Measurements from ENCODE around the gene PTCRA. TPM values are rescaled to one million over a fixed set of nuclear protein-coding genes. Genes with fewer than 3 reads are reported as not detected.
A peak's percentile ranks its signal among the peaks of the same experiment; 100 is the strongest.
"Not testable (repeated sequence)": the region's sequence is repeated elsewhere in the genome, so short reads cannot be mapped to it uniquely, and the experiment has no call there.

PTCRA gene, protein sequence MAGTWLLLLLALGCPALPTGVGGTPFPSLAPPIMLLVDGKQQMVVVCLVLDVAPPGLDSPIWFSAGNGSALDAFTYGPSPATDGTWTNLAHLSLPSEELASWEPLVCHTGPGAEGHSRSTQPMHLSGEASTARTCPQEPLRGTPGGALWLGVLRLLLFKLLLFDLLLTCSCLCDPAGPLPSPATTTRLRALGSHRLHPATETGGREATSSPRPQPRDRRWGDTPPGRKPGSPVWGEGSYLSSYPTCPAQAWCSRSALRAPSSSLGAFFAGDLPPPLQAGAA
- total RNA-seq (ENCODE audit: low replicate concordance) = not detected in 2 replicates

DNA sequence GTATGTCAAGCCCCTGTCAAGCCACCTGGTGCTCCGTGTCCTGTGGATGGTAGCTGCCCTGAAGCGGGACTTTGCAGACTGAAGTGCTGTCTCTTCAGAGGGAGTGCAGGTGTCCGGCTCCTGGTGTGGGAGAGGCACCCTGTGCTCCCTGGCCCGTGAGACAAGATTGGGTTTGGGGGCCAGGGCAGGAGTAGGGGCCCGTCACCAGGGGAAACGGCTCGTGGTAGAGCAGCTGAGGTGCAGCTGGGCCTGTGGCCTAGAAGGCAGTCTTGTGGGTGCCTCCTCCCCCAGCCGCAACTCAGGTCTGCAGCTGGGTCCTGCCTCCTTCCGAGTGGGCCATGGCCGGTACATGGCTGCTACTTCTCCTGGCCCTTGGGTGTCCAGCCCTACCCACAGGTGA is at the start of gene PTCRA:
PTCRA (plus strand) TSS at position 322 of the 400 bp plus-strand sequence; CDS start at position 339, 17 bp downstream.
- no peak for DNase-seq (ENCODE audit: low read depth)
- H3K4me3 ChIP-seq (ENCODE audit: low read depth, low read length) = no peak within 1 kb of the TSS
- TF ChIP-seq, protein P1, sequence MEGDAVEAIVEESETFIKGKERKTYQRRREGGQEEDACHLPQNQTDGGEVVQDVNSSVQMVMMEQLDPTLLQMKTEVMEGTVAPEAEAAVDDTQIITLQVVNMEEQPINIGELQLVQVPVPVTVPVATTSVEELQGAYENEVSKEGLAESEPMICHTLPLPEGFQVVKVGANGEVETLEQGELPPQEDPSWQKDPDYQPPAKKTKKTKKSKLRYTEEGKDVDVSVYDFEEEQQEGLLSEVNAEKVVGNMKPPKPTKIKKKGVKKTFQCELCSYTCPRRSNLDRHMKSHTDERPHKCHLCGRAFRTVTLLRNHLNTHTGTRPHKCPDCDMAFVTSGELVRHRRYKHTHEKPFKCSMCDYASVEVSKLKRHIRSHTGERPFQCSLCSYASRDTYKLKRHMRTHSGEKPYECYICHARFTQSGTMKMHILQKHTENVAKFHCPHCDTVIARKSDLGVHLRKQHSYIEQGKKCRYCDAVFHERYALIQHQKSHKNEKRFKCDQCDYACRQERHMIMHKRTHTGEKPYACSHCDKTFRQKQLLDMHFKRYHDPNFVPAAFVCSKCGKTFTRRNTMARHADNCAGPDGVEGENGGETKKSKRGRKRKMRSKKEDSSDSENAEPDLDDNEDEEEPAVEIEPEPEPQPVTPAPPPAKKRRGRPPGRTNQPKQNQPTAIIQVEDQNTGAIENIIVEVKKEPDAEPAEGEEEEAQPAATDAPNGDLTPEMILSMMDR (IDR thresholded peaks at IDR 0.05; ENCODE audit: insufficient read depth, low read length) = no peak

DNA sequence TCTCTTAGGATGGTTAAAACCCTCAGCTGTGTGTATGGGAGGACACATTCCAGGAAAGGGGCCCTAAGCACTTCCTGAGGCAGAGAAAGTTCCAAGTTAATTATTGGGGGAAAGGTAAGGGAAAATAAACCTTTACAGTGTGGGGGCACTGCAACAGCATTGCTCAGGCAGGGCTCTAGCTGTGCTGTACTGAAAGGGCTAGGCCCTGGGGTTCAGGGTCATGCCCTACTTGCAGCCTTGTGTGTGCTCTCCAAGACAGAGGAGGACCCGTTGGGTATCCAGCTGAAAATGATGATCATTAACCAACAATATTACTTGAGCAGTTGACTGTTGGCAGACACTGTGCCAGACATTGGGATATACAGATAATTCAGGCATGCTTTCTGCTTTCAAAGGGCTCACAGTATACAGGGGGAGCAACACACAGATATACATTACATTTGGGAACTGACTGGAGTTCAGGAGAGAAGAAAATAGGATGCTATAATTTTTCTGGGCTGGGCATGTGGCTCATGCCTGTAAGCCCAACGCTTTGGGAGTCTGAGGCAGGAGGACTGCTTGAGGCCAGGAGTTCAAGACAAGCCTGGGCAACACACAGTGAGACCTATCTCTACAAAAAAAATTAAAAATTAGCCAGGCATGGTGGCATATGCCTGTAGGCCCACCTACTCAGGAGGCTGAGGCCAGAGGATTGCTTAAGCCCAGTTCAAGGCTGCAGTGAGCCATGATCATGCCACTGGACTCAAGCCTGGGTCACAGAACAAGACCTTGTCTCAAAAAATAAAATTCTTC is 45.5 kb upstream of the PTCRA start:
- H3K4me3 ChIP-seq (ENCODE audit: low read depth, low read length) = no peak overlapping the region
- TF ChIP-seq, protein P1 (IDR thresholded peaks at IDR 0.05; ENCODE audit: insufficient read depth, low read length) = no peak
- DNase-seq (ENCODE audit: low read depth) = no peak

DNA sequence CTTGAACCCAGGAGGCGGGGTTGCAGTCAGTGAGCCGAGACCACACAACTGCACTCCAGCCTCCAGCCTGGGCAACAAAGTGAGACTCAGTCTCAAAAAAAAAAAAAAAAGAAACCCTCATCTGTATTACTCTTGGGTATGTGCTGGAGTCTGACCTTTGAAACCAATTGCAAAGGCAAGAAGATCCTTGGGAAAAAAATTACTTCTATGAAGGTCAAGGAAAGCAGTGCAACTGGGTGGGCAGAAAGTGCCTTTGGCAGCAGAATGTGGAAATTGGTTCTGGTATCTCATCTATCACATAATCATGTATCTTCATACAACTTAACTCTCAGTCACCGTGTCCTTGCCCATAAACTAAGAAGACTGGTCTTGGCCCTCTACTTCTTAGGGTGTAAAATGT is 44.1 kb upstream of the PTCRA start:
- H3K4me3 ChIP-seq (ENCODE audit: low read depth, low read length) = no peak overlapping the region
- TF ChIP-seq, protein P1 (IDR thresholded peaks at IDR 0.05; ENCODE audit: insufficient read depth, low read length) = no peak
- no peak for DNase-seq (ENCODE audit: low read depth)

DNA sequence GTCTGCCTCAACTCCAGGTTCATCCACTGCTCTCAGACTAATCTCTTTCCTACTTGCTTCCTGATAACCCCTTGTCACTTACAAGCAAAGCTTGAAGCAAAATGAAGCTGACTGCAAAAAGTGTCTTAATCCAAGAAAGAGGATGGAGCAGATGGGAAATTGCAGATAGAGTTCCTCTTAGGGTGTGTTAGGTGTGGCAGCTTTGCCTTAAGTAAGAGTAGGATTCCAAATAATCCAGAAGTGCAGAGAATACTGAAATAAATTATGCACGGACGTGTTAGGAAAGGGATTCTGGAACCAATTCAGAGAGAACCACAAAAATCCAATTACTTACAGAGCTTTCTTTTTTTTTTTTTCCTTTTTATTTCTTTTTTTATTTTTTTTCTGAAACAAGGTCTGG is 42.5 kb upstream of the PTCRA start:
- DNase-seq (ENCODE audit: low read depth) = no peak
- TF ChIP-seq, protein P1 (IDR thresholded peaks at IDR 0.05; ENCODE audit: insufficient read depth, low read length) = no peak
- H3K4me3 ChIP-seq (ENCODE audit: low read depth, low read length) = no peak overlapping the region

DNA sequence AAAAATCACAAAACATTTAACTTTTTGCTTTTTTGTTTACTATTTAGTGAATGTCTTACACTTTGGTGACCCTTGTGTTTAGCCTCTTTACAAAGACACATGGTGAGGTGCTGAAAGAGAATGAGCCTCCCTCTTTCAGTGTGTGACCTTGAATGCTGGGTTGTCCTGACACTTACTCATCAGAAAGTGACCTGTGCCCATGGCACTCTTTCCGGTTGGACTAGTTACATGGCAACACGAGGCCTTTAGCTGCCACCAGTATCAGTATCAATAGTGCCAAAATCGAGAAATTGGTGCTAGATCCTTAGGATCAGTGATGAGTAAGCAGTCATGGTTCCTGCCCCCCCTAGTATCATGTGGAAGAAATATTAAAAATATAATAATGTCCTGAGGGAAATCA is 38.2 kb upstream of the PTCRA start:
- TF ChIP-seq, protein P1 (IDR thresholded peaks at IDR 0.05; ENCODE audit: insufficient read depth, low read length) = no peak
- DNase-seq (ENCODE audit: low read depth) = no peak

DNA sequence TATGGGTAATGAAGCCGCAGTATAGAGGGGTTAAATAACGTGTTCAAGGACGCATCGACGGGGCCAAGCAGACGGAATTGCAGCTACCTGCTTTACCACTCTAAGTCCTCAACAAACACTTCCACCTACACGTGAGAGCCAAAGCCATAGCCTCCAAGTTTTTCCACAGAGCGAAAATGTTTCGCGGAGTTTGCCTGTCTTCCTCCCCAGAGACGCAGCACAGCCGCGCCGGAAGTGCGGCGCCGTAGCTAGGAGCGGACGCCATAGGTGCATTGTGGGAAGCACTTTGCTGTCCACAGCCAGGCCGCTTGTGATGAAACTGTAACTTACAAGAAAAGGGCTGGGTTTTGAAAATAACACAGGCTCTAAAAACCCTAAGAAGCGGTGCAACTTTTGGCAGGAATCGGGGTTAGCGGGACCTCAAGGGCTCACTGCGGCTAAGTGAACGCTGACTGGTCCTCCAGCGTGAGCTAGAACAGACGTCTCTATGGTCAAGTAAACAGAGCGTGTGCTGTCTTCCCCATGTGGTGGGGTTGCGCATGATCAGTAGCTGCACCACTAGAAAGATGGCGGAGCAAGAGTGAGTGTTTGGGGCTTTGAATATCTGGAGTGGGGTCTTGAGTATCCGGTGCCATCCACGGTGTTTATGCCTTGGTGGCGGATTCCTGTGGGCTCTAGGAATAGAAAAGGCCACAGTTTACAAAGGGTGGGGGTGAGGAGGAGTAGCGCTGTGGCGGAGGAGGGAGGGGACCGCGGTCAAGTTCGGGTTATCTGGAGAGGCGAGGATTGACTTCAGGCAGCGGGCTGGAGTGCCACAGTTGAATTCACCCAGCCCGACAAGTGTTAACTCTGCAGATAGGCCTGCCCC is 36.2 kb upstream of the PTCRA start, which contains the start of gene RPL7L1:
RPL7L1 (plus strand) TSS at position 245 of the 868 bp plus-strand sequence; CDS start at position 540, 295 bp downstream.
- TF ChIP-seq, protein P1 (IDR thresholded peaks at IDR 0.05; ENCODE audit: insufficient read depth, low read length) = no peak
- peak within 1 kb of the TSS; percentile 90 for H3K4me3 ChIP-seq (ENCODE audit: low read depth, low read length)
- peak; percentile 91 for DNase-seq (ENCODE audit: low read depth)

More for the DNA sequence above, 38.2 kb upstream of the PTCRA start:
- H3K4me3 ChIP-seq (ENCODE audit: low read depth, low read length) = no peak overlapping the region

DNA sequence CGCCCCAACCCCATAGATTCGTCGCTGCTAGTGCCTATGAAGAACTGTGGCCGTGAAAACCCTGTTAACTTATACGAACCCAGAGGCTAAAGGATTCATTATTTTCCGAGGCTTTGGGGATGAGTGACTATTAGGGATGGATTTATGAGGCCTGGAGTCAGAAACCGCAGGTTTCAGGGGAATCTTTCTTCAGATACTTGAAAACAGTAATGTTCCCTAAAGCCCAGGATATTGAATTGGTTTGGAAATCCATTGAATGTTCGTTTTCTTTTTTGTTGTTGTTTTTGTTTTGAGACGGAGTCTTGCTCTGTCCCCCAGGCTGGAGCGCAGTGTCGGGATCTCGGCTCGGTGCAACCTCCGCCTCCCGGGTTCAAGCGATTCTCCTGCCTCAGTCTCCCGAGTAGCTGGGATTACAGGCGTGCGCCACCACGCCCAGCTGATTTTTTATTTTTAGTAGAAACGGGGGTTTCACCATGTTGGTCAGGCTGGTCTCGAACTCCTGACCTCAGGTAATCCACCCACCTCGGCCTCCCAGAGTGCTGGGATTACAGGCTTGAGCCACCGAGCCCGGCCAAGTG is 35.5 kb upstream of the PTCRA start:
- not testable (repeated sequence) for DNase-seq (ENCODE audit: low read depth)
- peak overlapping the region; percentile 90 for H3K4me3 ChIP-seq (ENCODE audit: low read depth, low read length)

DNA sequence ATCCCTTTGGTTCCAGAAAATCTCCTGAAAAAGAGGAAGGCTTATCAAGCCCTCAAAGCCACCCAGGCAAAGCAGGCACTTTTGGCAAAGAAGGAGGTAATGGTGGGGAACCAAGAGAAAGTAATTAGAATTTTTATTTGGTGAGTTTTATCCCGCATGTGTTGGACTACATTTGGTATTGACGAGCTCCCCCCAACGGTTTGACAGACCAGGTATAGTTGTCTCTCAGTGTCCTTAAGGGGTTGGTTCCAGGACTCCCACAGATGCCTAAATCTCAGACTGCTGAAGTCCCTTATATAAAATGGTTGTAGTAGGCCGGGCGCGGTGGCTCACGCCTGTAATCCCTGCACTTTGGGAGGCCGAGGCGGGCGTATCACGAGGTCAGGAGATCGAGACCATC is 35.0 kb upstream of the PTCRA start:
- not testable (repeated sequence) for DNase-seq (ENCODE audit: low read depth)
- peak overlapping the region; percentile 90 for H3K4me3 ChIP-seq (ENCODE audit: low read depth, low read length)

Measured in fibroblast of the aortic adventitia (primary cell).